Gastrocnemius medialis (tissue), 4 donors: ENCODE results near the gene DDX10.

ENCODE experiments used
- POLR2A ChIP-seq, 2 donors: fragments of 450-650 bp; IDR thresholded peaks; one replicate each; pipeline ENCODE4 v1.6.1; 2017; ENCODE audit warnings: antibody characterized with exemption in 2 of 2, mild to moderate bottlenecking in 2 of 2, moderate library complexity in 2 of 2
- TF ChIP-seq, protein P1 (sequence below), 5 experiments: fragments of 450-650 bp in 3 of 5; fragments of 200-600 bp in 2 of 5; sonication (generic) in 2 of 5; IDR thresholded peaks in 4 of 5; conservative IDR thresholded peaks in 1 of 5; 1 replicate in 4 of 5; 2 replicates in 1 of 5; pipeline ENCODE4 v1.5.1; 2016 to 2019; ENCODE audit warnings: antibody characterized with exemption in 5 of 5, mild to moderate bottlenecking in 3 of 5, moderate library complexity in 3 of 5

DNA sequence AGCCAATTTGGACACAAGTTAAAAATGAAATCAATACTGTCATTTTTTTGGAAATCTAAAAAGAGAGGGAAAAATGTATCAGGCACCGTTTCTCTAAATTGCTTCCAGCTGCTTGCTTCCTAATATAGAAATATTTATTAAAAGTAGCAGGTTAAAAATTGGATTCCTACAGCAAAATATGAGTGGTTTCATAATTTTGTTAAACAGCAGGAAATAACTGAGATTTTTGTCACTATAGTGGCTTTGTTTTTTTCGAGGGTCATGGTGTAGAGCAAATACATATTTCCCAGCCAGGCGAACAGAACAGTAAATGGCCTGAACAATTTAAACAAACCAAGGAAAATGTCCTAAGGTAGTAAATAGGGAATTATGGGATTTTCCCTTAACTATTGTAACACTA lies 159.7 kb downstream of the DDX10 start:
- TF ChIP-seq, protein P1, sequence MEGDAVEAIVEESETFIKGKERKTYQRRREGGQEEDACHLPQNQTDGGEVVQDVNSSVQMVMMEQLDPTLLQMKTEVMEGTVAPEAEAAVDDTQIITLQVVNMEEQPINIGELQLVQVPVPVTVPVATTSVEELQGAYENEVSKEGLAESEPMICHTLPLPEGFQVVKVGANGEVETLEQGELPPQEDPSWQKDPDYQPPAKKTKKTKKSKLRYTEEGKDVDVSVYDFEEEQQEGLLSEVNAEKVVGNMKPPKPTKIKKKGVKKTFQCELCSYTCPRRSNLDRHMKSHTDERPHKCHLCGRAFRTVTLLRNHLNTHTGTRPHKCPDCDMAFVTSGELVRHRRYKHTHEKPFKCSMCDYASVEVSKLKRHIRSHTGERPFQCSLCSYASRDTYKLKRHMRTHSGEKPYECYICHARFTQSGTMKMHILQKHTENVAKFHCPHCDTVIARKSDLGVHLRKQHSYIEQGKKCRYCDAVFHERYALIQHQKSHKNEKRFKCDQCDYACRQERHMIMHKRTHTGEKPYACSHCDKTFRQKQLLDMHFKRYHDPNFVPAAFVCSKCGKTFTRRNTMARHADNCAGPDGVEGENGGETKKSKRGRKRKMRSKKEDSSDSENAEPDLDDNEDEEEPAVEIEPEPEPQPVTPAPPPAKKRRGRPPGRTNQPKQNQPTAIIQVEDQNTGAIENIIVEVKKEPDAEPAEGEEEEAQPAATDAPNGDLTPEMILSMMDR (IDR thresholded peaks at IDR 0.05 in 4 of 5, conservative IDR thresholded peaks at IDR 0.05 in 1 of 5) = no peak
- TF ChIP-seq POLR2A (IDR thresholded peaks at IDR 0.05) = no peak
